ENCODE data around the gene DPP3. TPM values are rescaled to one million over a fixed set of nuclear protein-coding genes. Genes with fewer than 3 reads are reported as not detected.

DPP3 gene
- total RNA-seq, 1 experiment from 2014 or later: 86.7 TPM

GRCh38 chr11:66462010-66462409 is 18.2 kb upstream of the DPP3 start:
- H3K4me1 Mint-ChIP-seq: peaks cover 17% of the 10 kb centered on the region

GRCh38 chr11:66462911-66463310 is 17.3 kb upstream of the DPP3 start:
- no peak for DNase-seq (ENCODE audit: low spot score)
- peaks cover 23% of the 10 kb centered on the region for H3K4me1 Mint-ChIP-seq
- peaks cover 18% of the 10 kb centered on the region for H3K36me3 Mint-ChIP-seq
- H3K27me3 Mint-ChIP-seq (ENCODE audit: low read depth): no peaks in the 10 kb centered on the region; the same call in 1 of the 2 replicates
- CTCF ChIA-PET: interaction anchor here (1.2 kb wide), 1 partner anchor 74 kb away, joined by 3 read pairs; no protein-coding TSS in a partner anchor
- POLR2A ChIA-PET: no interaction called here
- H3K9me3 Mint-ChIP-seq: peaks cover 23% of the 10 kb centered on the region
- no peak overlapping the region for H3K27ac Mint-ChIP-seq
- ATAC-seq: no peak
- no peak overlapping the region for H3K4me3 Mint-ChIP-seq
- TF ChIP-seq GABPB1 (CRISPR knock-in tag; IDR thresholded peaks at IDR 0.05): no peak
- TF ChIP-seq ZBTB21 (CRISPR knock-in tag; IDR thresholded peaks at IDR 0.05; ENCODE audit: borderline replicate concordance): no peak
- TF ChIP-seq ZNF138 (CRISPR knock-in tag; conservative IDR thresholded peaks at IDR 0.05): no peak
- TF ChIP-seq FOXP4 (CRISPR knock-in tag; IDR thresholded peaks at IDR 0.05): no peak
- no peak for TF ChIP-seq ZNF396 (CRISPR knock-in tag; IDR thresholded peaks at IDR 0.05; ENCODE audit: borderline replicate concordance)
- TF ChIP-seq, protein P1, sequence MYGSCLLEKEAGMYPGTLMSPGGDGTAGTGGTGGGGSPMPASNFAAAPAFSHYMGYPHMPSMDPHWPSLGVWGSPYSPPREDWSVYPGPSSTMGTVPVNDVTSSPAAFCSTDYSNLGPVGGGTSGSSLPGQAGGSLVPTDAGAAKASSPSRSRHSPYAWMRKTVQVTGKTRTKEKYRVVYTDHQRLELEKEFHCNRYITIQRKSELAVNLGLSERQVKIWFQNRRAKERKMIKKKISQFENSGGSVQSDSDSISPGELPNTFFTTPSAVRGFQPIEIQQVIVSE (CRISPR knock-in tag; IDR thresholded peaks at IDR 0.05; ENCODE audit: borderline replicate concordance): no peak
- TF ChIP-seq, protein P2, sequence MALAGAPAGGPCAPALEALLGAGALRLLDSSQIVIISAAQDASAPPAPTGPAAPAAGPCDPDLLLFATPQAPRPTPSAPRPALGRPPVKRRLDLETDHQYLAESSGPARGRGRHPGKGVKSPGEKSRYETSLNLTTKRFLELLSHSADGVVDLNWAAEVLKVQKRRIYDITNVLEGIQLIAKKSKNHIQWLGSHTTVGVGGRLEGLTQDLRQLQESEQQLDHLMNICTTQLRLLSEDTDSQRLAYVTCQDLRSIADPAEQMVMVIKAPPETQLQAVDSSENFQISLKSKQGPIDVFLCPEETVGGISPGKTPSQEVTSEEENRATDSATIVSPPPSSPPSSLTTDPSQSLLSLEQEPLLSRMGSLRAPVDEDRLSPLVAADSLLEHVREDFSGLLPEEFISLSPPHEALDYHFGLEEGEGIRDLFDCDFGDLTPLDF (CRISPR knock-in tag; IDR thresholded peaks at IDR 0.05): no peak
- no peak for TF ChIP-seq ZNF232 (CRISPR knock-in tag; IDR thresholded peaks at IDR 0.05)
- TF ChIP-seq JAZF1 (CRISPR knock-in tag; IDR thresholded peaks at IDR 0.05): no peak
- TF ChIP-seq NFE2L1 (CRISPR knock-in tag; IDR thresholded peaks at IDR 0.05): no peak
- TF ChIP-seq FOXK1 (CRISPR knock-in tag; IDR thresholded peaks at IDR 0.05): no peak
- TF ChIP-seq NR2C2 (CRISPR knock-in tag; IDR thresholded peaks at IDR 0.05): no peak

More at GRCh38 chr11:66462010-66462409, 18.2 kb upstream of the DPP3 start:
- Mint-ChIP-seq H3K27ac (no peak overlapping the region), H3K27me3 (ENCODE audit: low read depth) (no peaks in the 10 kb centered on the region; the same call in 1 of the 2 replicates), H3K36me3 (peaks cover 18% of the 10 kb centered on the region), H3K9me3 (peaks cover 23% of the 10 kb centered on the region), H3K4me3 (no peak overlapping the region)
- ATAC-seq (no peak), DNase-seq (ENCODE audit: low spot score) (no peak)
- no peak for TF ChIP-seq ELF4 (CRISPR knock-in tag; IDR thresholded peaks at IDR 0.05; ENCODE audit: low read depth)
- no peak for TF ChIP-seq ZNF263 (CRISPR knock-in tag; IDR thresholded peaks at IDR 0.05; ENCODE audit: low read depth)
- TF ChIP-seq PREB (CRISPR knock-in tag; IDR thresholded peaks at IDR 0.05; ENCODE audit: borderline replicate concordance): no peak
- TF ChIP-seq MXD4 (CRISPR knock-in tag; IDR thresholded peaks at IDR 0.05; ENCODE audit: borderline replicate concordance): no peak
- TF ChIP-seq ZNF219 (CRISPR knock-in tag; IDR thresholded peaks at IDR 0.05; ENCODE audit: borderline replicate concordance): no peak
- TF ChIP-seq E2F5 (CRISPR knock-in tag; IDR thresholded peaks at IDR 0.05): no peak
- no peak for TF ChIP-seq JAZF1 (CRISPR knock-in tag; IDR thresholded peaks at IDR 0.05)
- no peak for TF ChIP-seq ETV6 (CRISPR knock-in tag; IDR thresholded peaks at IDR 0.05)
- TF ChIP-seq OVOL2 (CRISPR knock-in tag; IDR thresholded peaks at IDR 0.05; ENCODE audit: borderline replicate concordance): no peak
- TF ChIP-seq MYBL2 (CRISPR knock-in tag; IDR thresholded peaks at IDR 0.05): no peak
- no peak for TF ChIP-seq HMGXB4 (CRISPR knock-in tag; IDR thresholded peaks at IDR 0.05)
- no peak for TF ChIP-seq HMGA2 (CRISPR knock-in tag; IDR thresholded peaks at IDR 0.05)
- no peak for TF ChIP-seq MLX (CRISPR knock-in tag; IDR thresholded peaks at IDR 0.05)
- no peak for TF ChIP-seq IRF2 (CRISPR knock-in tag; IDR thresholded peaks at IDR 0.05; ENCODE audit: borderline replicate concordance, low read depth)
- TF ChIP-seq, protein P3, sequence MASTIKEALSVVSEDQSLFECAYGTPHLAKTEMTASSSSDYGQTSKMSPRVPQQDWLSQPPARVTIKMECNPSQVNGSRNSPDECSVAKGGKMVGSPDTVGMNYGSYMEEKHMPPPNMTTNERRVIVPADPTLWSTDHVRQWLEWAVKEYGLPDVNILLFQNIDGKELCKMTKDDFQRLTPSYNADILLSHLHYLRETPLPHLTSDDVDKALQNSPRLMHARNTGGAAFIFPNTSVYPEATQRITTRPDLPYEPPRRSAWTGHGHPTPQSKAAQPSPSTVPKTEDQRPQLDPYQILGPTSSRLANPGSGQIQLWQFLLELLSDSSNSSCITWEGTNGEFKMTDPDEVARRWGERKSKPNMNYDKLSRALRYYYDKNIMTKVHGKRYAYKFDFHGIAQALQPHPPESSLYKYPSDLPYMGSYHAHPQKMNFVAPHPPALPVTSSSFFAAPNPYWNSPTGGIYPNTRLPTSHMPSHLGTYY (CRISPR knock-in tag; IDR thresholded peaks at IDR 0.05): no peak
- no peak for TF ChIP-seq ZNF423 (CRISPR knock-in tag; IDR thresholded peaks at IDR 0.05)
- ChIA-PET POLR2A (interaction anchor here (0.5 kb wide), 1 partner anchor 33 kb away, joined by 4 read pairs; no protein-coding TSS in a partner anchor), CTCF (interaction anchor here (0.6 to 1.4 kb wide), 4 partner anchors 23 to 210 kb away, joined by 3 to 6 read pairs (median 4); partner anchors contain the start of gene MRPL11)

All from WTC11 (cell line).